Activated naive CD4-positive, alpha-beta T cell treated with anti-CD3 and anti-CD28 coated beads, Interleukin-2, amount 50 U/mL, for 72 hours (primary cell): ENCODE data around the gene SLC35E2B. TPM values are rescaled to one million over a fixed set of nuclear protein-coding genes. Genes with fewer than 3 reads are reported as not detected.
"Not testable (repeated sequence)": the region's sequence is repeated elsewhere in the genome, so short reads cannot be mapped to it uniquely, and the experiment has no call there.

Source experiments
- ATAC-seq, 2 donors: fragments of 150-1000 bp; cut with Tn5 transposase; 2 replicates each; pipeline ENCODE4 v1.10.0; 2021; ENCODE audit warnings: mild to moderate bottlenecking in 2 of 2, moderate library complexity in 2 of 2
- DNase-seq, 2 donors: peaks; one replicate each; pipeline ENCODE4 v3.0.0; 2021 to 2022; ENCODE audit warnings: low spot score in 2 of 2
- H3K27ac Mint-ChIP-seq, 2 donors: one replicate each; pipeline ENCODE4 v1.8.0; 2022; ENCODE audit warnings: mild to moderate bottlenecking in 2 of 2, mixed read lengths in 2 of 2
- H3K36me3 Mint-ChIP-seq, 2 donors: one replicate each; pipeline ENCODE4 v1.8.0; 2022; ENCODE audit warnings: mixed read lengths in 2 of 2
- H3K9me3 Mint-ChIP-seq, 2 donors: one replicate each; pipeline ENCODE4 v1.8.0; 2022; ENCODE audit warnings: mixed read lengths in 2 of 2
- total RNA-seq, 2 donors: library from RNA; stranded (reverse); gene quantifications; one replicate each; pipeline ENCODE4 v1.2.3, GENCODE V29; 2022

The SLC35E2B gene
- total RNA-seq, result 10 to 100 TPM; 19.0 to 48.5 TPM

DNA sequence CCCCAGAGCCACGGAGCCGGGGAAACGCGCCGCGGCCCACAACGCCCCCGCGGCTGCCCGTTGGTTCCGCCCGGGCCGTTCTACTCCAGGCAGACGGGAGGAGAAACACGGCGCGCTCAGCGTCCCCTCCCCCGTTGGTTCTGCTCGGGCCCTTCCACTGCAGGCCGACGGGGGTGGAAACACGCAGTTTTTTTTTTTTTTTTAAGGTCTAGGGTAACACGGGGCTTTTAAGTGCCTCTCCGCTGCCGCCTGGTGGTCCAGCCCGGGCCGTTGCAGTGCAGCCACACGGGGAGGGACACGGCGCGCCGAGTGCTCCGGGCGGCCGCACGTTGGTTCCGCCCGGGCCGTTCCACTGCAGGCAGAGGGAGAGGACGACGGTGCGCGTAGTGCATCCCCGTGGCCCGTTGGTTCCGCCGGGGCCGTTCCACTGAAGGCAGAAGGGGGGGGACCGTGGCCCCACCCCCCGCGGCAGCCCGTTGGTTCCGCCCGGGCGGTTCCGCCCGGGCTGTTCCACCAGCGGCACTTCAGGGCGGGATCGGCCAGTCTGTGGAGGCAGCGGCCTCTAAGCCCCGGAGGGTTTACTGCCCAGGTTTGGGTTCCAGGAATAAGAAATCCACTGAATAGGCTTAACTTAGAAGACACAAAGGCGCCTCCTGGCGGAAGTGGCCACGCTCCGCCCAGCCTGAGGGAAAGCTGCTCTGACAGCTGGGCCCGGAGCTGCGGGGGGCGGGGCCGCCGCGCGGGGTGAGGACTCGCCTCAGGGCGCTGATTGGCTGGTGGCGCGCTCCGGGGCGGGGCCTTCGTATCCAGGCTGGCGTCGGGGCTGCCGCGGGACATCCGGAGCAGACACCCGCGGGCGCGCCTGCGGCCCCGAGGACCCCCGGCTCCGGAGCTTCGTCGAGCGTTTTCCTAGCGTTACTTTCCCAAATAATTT is at the start of gene SLC35E2B:
SLC35E2B (minus strand) TSS at position 82 of the 934 bp plus-strand sequence. CDS start 16,096 bp downstream, outside the sequence.
- peak within 1 kb of the TSS; percentile 84 to 87 for H3K27ac Mint-ChIP-seq
- ATAC-seq (peak; percentile 83 to 87), DNase-seq (peak; percentile 95 to 96)
- not testable (repeated sequence) for H3K9me3 Mint-ChIP-seq, H3K36me3 Mint-ChIP-seq

DNA sequence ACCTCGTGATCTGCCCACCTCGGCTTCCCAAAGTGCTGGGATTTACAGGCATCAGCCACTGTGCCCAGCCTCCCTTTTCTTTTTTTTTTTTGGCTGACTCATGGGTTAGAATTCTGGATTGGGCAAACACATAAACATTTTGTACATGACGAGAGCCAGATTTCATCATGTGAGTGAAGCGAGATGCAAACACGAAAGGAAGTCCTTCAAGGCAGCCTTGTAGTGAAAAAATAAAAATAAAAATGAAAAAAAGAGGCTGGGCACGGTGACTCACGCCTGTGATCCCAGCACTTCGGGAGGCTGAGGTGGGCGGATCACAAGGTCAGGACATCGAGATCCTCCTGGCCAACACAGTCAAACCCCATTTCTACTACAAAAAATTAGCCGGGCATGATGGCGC is 48.4 kb upstream of the SLC35E2B start:
- H3K27ac Mint-ChIP-seq, H3K9me3 Mint-ChIP-seq, DNase-seq, ATAC-seq, H3K36me3 Mint-ChIP-seq: not testable (repeated sequence)

- not testable (repeated sequence) for DNase-seq, H3K9me3 Mint-ChIP-seq, H3K36me3 Mint-ChIP-seq, H3K27ac Mint-ChIP-seq
- ATAC-seq, result peak in 1 of 2 donors; percentile 24
These were observed 46.3 kb upstream of the SLC35E2B start for GRCh38 chr1:1738799-1739337.

DNA sequence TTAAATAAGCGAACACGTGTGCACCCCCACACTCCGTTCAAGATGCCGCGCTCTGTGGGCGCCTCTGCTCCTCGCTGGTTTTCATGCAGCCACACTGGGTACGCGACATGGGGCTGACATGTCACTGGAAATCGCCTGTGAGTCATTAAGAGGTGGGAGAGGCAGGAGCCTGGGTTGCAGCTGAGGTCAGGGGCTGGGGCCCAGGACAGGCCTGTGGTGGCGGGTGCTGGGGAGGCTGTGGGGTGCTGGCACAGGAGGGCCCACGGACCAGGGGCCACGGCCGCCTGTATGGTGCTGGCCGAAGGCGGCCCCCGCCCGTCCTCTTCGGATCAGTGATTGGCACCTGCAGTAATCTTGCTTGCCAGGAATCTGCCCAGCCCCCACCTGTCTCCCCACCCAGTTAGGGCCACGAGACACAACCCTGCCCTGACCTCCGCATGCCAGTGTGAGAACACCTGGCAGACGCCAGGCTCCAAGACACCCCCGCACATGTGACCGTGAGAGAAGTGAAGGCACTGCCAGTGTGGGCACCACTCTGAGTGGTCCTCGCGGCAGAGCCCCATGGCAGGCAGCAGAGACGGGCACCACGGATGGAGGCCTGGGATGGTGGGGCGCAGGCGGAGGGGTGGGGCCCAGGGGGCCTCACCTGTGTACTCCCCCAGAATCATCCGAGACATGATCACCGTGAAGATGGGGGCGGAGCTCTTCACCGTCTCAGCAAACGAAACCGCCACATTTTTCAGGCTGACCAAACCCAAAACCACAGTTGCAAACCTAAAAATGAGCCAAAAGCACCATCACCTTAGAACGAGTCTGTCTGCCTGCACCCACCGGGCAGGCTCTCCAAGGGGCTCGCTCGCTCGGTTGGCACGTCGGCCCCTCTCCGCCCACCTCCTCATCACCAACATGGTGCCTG is 45.3 kb upstream of the SLC35E2B start:
- not testable (repeated sequence) for H3K27ac Mint-ChIP-seq, DNase-seq, H3K36me3 Mint-ChIP-seq, H3K9me3 Mint-ChIP-seq
- ATAC-seq, result peak in 1 of 2 donors; percentile 29

DNA sequence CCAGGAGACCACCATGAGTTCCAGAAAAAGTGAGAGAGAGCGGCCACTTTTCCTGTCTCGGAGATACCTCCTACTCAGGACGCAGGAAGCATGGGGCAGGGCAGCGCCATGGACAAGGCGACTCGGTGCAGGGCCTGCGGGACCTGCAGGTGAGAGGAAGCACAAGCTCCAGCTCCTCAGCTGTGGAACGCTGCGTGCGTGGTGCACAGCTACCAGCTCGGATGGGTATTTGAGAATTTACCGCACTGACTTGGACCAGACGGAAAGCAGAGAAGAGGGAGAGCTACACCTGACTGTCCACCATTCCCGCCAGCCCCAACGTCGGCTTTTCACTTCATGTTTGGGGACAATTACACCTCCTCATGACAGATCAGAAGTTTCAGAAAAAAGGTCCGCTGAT is 39.8 kb upstream of the SLC35E2B start:
- Mint-ChIP-seq H3K27ac (peak overlapping the region in 1 of 2 donors; percentile 40), H3K36me3 (peaks cover 5% of the 10 kb centered on the region in 2 donors), H3K9me3 (no peaks in the 10 kb centered on the region)
- DNase-seq, result no peak
- ATAC-seq, result no peak

DNA sequence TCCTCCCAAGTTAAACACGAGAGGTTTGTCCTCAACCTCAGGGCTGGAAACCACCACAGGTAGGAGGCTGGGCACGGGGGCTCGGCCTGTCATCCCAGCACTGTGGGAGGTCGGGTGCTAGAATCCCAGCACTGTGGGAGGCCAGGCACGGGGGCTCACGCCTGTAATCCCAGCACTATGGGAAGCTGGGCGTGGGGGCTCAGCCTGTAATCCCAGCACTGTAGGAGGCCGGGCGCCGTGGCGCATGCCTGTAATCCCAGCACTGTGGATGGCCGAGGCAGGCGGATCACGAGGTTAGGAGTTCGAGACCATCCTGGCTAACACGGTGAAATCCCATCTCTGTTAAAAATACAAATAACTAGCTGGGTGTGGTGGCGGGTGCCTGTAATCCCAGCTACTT is 38.3 kb upstream of the SLC35E2B start:
- Mint-ChIP-seq H3K9me3 (no peaks in the 10 kb centered on the region), H3K36me3 (peaks cover 5% of the 10 kb centered on the region in 2 donors), H3K27ac (peak overlapping the region in 1 of 2 donors; percentile 77)
- DNase-seq (no peak), ATAC-seq (no peak)

GRCh38 chr1:1730230-1730629 is 37.6 kb upstream of the SLC35E2B start:
- not testable (repeated sequence) for H3K27ac Mint-ChIP-seq, ATAC-seq, DNase-seq, H3K36me3 Mint-ChIP-seq, H3K9me3 Mint-ChIP-seq

DNA sequence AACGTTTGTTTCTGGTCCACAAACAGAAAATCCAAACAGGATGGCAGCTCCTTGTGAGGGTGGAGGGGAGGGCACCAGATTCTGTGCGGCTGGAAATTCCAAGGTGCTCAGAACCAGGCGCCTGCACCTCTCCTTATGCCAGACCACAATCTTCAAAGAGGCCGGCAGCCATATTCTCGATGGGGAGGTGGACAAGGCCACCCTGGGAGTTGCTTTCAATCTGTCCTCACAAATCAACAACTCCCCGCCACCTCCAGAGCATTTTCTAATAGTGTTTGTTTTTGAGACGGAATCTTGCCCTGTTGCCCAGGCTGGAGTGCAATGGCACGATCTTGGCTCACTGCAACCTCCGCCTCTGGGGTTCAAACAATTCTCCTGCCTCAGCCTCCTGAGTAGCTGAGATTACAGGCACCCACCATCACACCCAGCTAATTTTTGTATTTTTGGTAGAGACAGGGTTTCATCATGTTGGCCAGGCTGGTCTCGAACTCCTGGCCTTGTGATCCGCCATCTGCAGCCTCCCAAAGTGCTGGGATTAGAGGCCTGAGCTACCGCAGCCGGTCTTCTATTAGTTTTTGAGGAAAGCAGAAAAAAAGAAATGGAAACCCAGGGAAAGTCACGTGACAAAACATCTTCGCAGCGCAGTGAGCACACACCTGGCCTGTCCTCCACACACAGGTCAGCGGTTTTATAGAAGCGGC is 36.7 kb upstream of the SLC35E2B start:
- H3K27ac Mint-ChIP-seq, DNase-seq, H3K9me3 Mint-ChIP-seq, ATAC-seq, H3K36me3 Mint-ChIP-seq: not testable (repeated sequence)

- not testable (repeated sequence) for H3K9me3 Mint-ChIP-seq, ATAC-seq, H3K36me3 Mint-ChIP-seq, DNase-seq
- peak overlapping the region in 1 of 2 donors; percentile 60 for H3K27ac Mint-ChIP-seq
These were observed 35.9 kb upstream of the SLC35E2B start for GRCh38 chr1:1728308-1729005.

- not testable (repeated sequence) for H3K36me3 Mint-ChIP-seq, H3K9me3 Mint-ChIP-seq, ATAC-seq, DNase-seq
- peak overlapping the region in 1 of 2 donors; percentile 86 for H3K27ac Mint-ChIP-seq
These were observed 34.6 kb upstream of the SLC35E2B start for GRCh38 chr1:1727131-1727651.

DNA sequence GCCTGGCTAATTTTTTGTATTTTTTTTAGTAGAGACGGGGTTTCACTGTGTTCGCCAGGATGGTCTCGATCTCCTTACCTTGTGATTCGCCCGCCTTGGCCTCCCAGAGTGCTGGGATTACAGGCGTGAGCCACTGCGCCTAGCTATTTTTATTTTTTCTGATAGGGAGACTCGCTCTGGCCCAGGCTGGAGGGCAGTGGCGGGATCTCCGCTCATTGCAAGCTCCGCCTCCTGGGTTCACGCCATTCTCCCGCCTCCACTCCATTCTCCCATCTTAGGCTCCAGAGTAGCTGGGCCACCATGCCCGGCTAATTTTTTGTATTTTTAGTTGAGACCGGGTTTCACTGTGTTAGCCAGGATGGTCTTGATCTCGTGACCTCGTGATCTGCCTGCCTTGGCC is 33.5 kb upstream of the SLC35E2B start:
- not testable (repeated sequence) for ATAC-seq

DNA sequence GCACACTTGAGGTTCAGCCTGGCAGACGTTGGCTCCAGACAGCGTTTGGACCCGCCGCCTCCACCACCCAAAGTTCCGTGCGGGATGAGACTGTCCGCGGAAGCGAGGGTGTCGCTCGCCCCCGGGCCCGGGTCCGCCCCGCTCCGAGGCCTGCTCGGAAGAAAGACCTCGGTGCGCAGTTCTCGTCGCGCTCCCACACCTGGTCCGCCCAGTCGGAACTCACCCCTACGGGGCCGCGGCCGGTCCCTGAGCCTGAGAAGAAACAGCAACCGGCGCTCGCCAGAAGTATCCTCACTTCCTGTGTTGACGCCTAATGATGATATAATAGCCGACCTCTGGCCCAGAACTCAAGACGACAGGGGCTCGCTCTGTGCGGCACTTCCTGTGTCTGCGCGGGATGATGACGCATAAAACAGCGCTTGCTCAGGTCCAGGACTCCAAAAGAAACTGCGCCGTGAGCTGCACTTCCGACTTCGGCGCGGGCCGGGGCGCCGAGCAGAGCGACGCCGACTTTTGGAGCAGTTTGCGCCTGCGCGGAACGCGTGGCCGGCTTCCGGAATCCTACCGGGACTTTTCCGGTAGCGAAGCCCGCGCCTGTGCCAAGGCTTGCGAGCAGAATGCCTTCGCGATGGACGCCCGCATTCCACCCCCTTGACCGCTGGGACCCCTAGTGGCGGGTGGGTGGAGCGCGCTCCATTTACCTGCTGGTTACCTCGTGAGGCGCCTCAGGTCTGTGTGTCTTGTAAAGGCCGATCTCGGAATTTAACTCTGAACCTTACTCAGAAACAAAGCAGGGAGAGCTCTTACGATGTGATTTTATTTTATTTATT is 31.7 kb upstream of the SLC35E2B start, which contains the start of gene CDK11A:
CDK11A (minus strand) TSS at position 323 of the 830 bp plus-strand sequence. CDS start 1,539 bp downstream, outside the sequence.
- peak within 1 kb of the TSS; percentile 93 to 98 for H3K27ac Mint-ChIP-seq
- ATAC-seq (peak; percentile 97 to 99), DNase-seq (peak; percentile 92 to 99)
- not testable (repeated sequence) for H3K36me3 Mint-ChIP-seq, H3K9me3 Mint-ChIP-seq

More for the DNA sequence above, 33.5 kb upstream of the SLC35E2B start:
- H3K27ac Mint-ChIP-seq, result peak overlapping the region; percentile 86 to 92
- not testable (repeated sequence) for H3K36me3 Mint-ChIP-seq, DNase-seq, H3K9me3 Mint-ChIP-seq

DNA sequence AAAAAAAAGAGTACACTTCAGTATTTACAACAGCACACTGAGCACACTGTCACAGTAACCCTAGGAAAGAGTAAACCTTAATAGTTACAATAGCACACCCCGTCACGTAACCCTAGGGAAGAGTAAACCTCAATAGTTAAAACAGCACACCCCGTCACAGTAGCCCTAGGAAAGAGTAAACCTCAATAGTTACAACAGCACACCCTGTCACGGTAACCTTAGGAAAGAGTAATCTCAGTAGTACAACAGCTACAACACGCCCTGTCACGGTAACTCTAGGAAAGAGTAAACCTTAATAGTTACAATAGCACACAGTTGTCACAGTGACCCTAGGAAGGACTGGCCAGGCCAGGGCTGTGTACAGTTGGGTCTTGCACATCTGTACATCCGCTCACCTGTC is 28.6 kb upstream of the SLC35E2B start:
- ATAC-seq (no peak), DNase-seq (no peak)
- Mint-ChIP-seq H3K9me3 (no peaks in the 10 kb centered on the region), H3K36me3 (peaks cover 9 to 12% of the 10 kb centered on the region in 2 donors), H3K27ac (peak overlapping the region in 1 of 2 donors; percentile 72)

DNA sequence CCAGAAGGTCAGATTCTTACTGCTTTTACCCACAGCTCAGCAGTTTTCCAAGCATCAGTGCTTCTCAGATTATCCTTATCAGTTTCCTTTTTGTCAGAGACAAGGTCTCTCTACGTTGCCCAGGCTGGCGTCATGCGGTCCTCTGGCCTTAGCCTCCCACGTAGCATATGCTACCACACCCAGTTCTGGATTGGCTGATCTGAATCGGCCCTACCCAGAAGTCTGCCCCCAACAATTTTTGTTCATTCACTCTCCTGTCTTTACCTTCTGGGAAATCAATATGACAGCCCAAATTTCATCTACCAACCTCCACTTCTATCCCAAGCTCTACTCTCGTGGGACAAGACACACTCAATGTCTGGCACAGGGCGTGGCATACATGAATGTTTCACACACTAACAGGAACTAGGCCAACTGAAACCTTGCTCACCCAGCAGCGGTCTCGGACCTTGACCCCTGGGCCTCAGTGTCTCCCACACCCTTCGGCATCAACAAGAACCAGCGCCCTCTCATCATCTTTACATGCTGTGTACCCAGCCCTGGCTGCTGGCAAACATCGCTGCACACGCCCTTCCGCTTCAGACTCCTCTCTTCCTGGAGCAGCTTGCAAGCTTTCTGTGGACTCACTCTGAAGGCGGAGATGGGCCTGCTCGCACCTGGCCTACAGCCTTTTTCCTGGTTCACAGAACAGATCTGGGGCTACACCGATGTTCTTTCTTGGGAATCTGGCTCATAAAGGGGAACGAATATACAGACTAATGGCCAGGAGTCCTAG is 22.7 kb upstream of the SLC35E2B start:
- not testable (repeated sequence) for H3K27ac Mint-ChIP-seq, ATAC-seq, H3K9me3 Mint-ChIP-seq, DNase-seq
- H3K36me3 Mint-ChIP-seq, result peaks cover 13 to 22% of the 10 kb centered on the region in 2 donors
